GM23248 (cell line): ENCODE results near the gene H19. TPM values are rescaled to one million over a fixed set of nuclear protein-coding genes. Genes with fewer than 3 reads are reported as not detected.

Experiments
- DNase-seq: peaks from one replicate; pipeline ENCODE4 v3.0.0-alpha.2; 2015
- H2AFZ ChIP-seq: fragments of 200-600 bp; sonication (generic); 2 replicates; pipeline ENCODE4 v1.6.1; 2016; ENCODE audit warnings: antibody characterized with exemption
- H3F3A ChIP-seq: fragments of 200-600 bp; sonication (generic); 2 replicates; pipeline ENCODE4 v1.6.1; 2016; ENCODE audit warnings: mild to moderate bottlenecking, antibody characterized with exemption, mixed run types; ENCODE audit not compliant: insufficient read depth
- H3K27ac ChIP-seq: fragments of 200-600 bp; sonication (generic); 2 replicates; pipeline ENCODE4 v1.5.1; 2016; ENCODE audit warnings: mild to moderate bottlenecking
- H3K27me3 ChIP-seq: fragments of 200-600 bp; sonication (generic); replicated peaks from 2 replicates; pipeline ENCODE4 v1.6.1; 2016; ENCODE audit warnings: mild to moderate bottlenecking; ENCODE audit not compliant: insufficient read depth
- H3K36me3 ChIP-seq: fragments of 200-600 bp; sonication (generic); 2 replicates; pipeline ENCODE4 v1.6.1; 2016; ENCODE audit warnings: low read depth, mild to moderate bottlenecking
- H3K4me1 ChIP-seq: fragments of 200-600 bp; sonication (generic); 2 replicates; pipeline ENCODE4 v1.6.1; 2016; ENCODE audit warnings: mild to moderate bottlenecking; ENCODE audit not compliant: insufficient read depth
- H3K4me2 ChIP-seq: fragments of 200-600 bp; sonication (generic); one replicate; pipeline ENCODE4 v1.6.1; 2016; ENCODE audit warnings: mild to moderate bottlenecking; ENCODE audit not compliant: unreplicated experiment
- H3K4me3 ChIP-seq: fragments of 200-600 bp; sonication (generic); 2 replicates; pipeline ENCODE4 v1.5.1; 2016; ENCODE audit warnings: mild to moderate bottlenecking
- H3K79me2 ChIP-seq: fragments of 200-600 bp; sonication (generic); 2 replicates; pipeline ENCODE4 v1.6.1; 2016; ENCODE audit warnings: mild to moderate bottlenecking; ENCODE audit not compliant: insufficient read depth
- H3K9ac ChIP-seq: fragments of 200-600 bp; sonication (generic); 2 replicates; pipeline ENCODE4 v1.6.1; 2016; ENCODE audit warnings: mild to moderate bottlenecking
- H3K9me2 ChIP-seq: fragments of 200-600 bp; sonication (generic); 2 replicates; pipeline ENCODE4 v1.6.1; 2016; ENCODE audit warnings: mixed run types, mild to moderate bottlenecking, moderate library complexity; ENCODE audit not compliant: insufficient read depth
- H3K9me3 ChIP-seq: fragments of 200-600 bp; sonication (generic); one replicate; pipeline ENCODE4 v1.6.1; 2017; ENCODE audit warnings: low read depth
- H4K20me1 ChIP-seq: fragments of 200-600 bp; sonication (generic); 2 replicates; pipeline ENCODE4 v1.6.0; 2016; ENCODE audit not compliant: insufficient read depth
- EZH2 ChIP-seq: fragments of 200-600 bp; sonication (generic); IDR thresholded peaks from 2 replicates; pipeline ENCODE4 v1.6.1; 2018; ENCODE audit warnings: antibody characterized with exemption, mild to moderate bottlenecking; ENCODE audit not compliant: insufficient read depth, poor library complexity, severe bottlenecking
- EZH2phosphoT487 ChIP-seq: fragments of 200-600 bp; sonication (generic); IDR thresholded peaks from 2 replicates; pipeline ENCODE4 v1.6.1; 2018; ENCODE audit warnings: antibody characterized with exemption, moderate library complexity, mild to moderate bottlenecking, low read depth; ENCODE audit not compliant: insufficient read depth
- WGBS, 2 experiments: methylation state at CpG; one replicate each; pipeline ENCODE4 v1.1.6; 2015 to 2017; ENCODE audit warnings: low lambda C conversion rate in 2 of 2, low coverage in 1 of 2; ENCODE audit errors: missing lambda C conversion rate in 2 of 2; 5-methylcytosine and 5-hydroxymethylcytosine counted together
- in situ Hi-C: fragments of 300-500 bp; cut with MboI; formaldehyde crosslinking; loops from 2 replicates; pipeline ENCODE4 v1.15.0; 2020
- polyA plus RNA-seq: library from polyadenylated mRNA; unstranded; fragments of >200 nt; fragmentation: Nextera tagmentation; extraction: Ambion mirVana; gene quantifications from 2 replicates; pipeline ENCODE4 v1.2.1, GENCODE V29; 2016
- total RNA-seq: library from RNA; depleted of rRNA; stranded (reverse); fragments of >200 nt; shearing (Covaris generic); gene quantifications from 2 replicates; pipeline ENCODE4 v1.2.3, GENCODE V29; 2014

H19 gene
- total and polyA plus RNA-seq, 2 experiments from 2014 or later: 2.2 TPM; not detected in 1

- WGBS, 2 experiments: no CpG with 5 or more reads among the region's 20 CpGs
- no peak overlapping the region for H2AFZ ChIP-seq
- no peak overlapping the region for H3K27ac ChIP-seq
- H3K36me3 ChIP-seq: no peaks in the 10 kb centered on the region
- H3K79me2 ChIP-seq: no peaks in the 10 kb centered on the region
- TF ChIP-seq EZH2 (no peak), EZH2phosphoT487 (no peak)
- H3K9ac ChIP-seq: no peak overlapping the region
- in situ Hi-C loops: no loop called here
- H3K9me2 ChIP-seq: no peaks in the 10 kb centered on the region
- no peaks in the 10 kb centered on the region for H3K9me3 ChIP-seq
- H3K27me3 ChIP-seq: no peaks in the 10 kb centered on the region
- H3K4me1 ChIP-seq: no peaks in the 10 kb centered on the region
- H3F3A ChIP-seq: no peaks in the 10 kb centered on the region
- no peak for DNase-seq
- H4K20me1 ChIP-seq: no peaks in the 10 kb centered on the region
- no peak overlapping the region for H3K4me2 ChIP-seq
- H3K4me3 ChIP-seq: no peak overlapping the region
Measured at GRCh38 chr11:1963864-1964263, 33.8 kb downstream of the H19 start.

GRCh38 chr11:1959786-1960185, 37.9 kb downstream of the H19 start:
- in situ Hi-C loops: no loop called here
- no peaks in the 10 kb centered on the region for H3K36me3 ChIP-seq
- H3K4me1 ChIP-seq: no peaks in the 10 kb centered on the region
- H3F3A ChIP-seq: no peaks in the 10 kb centered on the region
- H3K79me2 ChIP-seq: no peaks in the 10 kb centered on the region
- H3K27ac ChIP-seq: no peak overlapping the region
- H2AFZ ChIP-seq: no peak overlapping the region
- H3K4me2 ChIP-seq: no peak overlapping the region
- no peaks in the 10 kb centered on the region for H3K9me3 ChIP-seq
- no peak overlapping the region for H3K9ac ChIP-seq
- WGBS, 2 experiments: no CpG with 5 or more reads among the region's 17 CpGs
- TF ChIP-seq EZH2: no peak
- TF ChIP-seq EZH2phosphoT487: no peak
- H3K27me3 ChIP-seq: no peaks in the 10 kb centered on the region
- no peaks in the 10 kb centered on the region for H3K9me2 ChIP-seq
- DNase-seq: no peak
- no peaks in the 10 kb centered on the region for H4K20me1 ChIP-seq
- no peak overlapping the region for H3K4me3 ChIP-seq

GRCh38 chr11:1958367-1958766, 39.3 kb downstream of the H19 start:
- Histone ChIP-seq H3K36me3 (no peaks in the 10 kb centered on the region), H3K4me2 (no peak overlapping the region), H3K9ac (no peak overlapping the region), H3K27me3 (no peaks in the 10 kb centered on the region), H3K9me2 (no peaks in the 10 kb centered on the region), H3K27ac (no peak overlapping the region), H3K9me3 (no peaks in the 10 kb centered on the region), H3F3A (no peaks in the 10 kb centered on the region), H3K79me2 (no peaks in the 10 kb centered on the region), H4K20me1 (no peaks in the 10 kb centered on the region), H3K4me1 (no peaks in the 10 kb centered on the region), H3K4me3 (no peak overlapping the region), H2AFZ (no peak overlapping the region)
- in situ Hi-C loops: no loop called here
- TF ChIP-seq EZH2 (no peak), EZH2phosphoT487 (no peak)
- no peak for DNase-seq
- WGBS, 2 experiments: no CpG with 5 or more reads among the region's 18 CpGs

GRCh38 chr11:1953489-1954266, 44.0 kb downstream of the H19 start:
- no peak for DNase-seq
- H3K27ac ChIP-seq: no peak overlapping the region
- no peaks in the 10 kb centered on the region for H3K79me2 ChIP-seq
- H3K4me1 ChIP-seq: no peaks in the 10 kb centered on the region
- no peak overlapping the region for H3K4me3 ChIP-seq
- in situ Hi-C loops: no loop called here
- no peak for TF ChIP-seq EZH2
- no peaks in the 10 kb centered on the region for H3F3A ChIP-seq
- H3K36me3 ChIP-seq: no peaks in the 10 kb centered on the region
- no peak overlapping the region for H2AFZ ChIP-seq
- no peaks in the 10 kb centered on the region for H3K9me2 ChIP-seq
- H4K20me1 ChIP-seq: no peaks in the 10 kb centered on the region
- WGBS, 2 experiments: 87 to 95% methylated on average over 3 to 4 of the region's 23 CpGs
- no peak overlapping the region for H3K9ac ChIP-seq
- H3K27me3 ChIP-seq: no peaks in the 10 kb centered on the region
- no peaks in the 10 kb centered on the region for H3K9me3 ChIP-seq
- H3K4me2 ChIP-seq: no peak overlapping the region
